GM23338 (cell line): ENCODE measurements around the gene TRIM61.
"Not testable (repeated sequence)": the region's sequence is repeated elsewhere in the genome, so short reads cannot be mapped to it uniquely, and the experiment has no call there.

Experiments used
- CREB1 ChIP-seq: fragments of 250-450 bp; sonication (Bioruptor Pico); IDR thresholded peaks from 2 replicates; pipeline ENCODE4 v1.5.0; 2020; ENCODE audit warnings: low read depth, mild to moderate bottlenecking, moderate library complexity
- CTCF ChIP-seq, 2 experiments: fragments of 200-600 bp in 1 of 2; sonication (generic) in 1 of 2; conservative IDR thresholded peaks; 2 replicates each; pipeline versions ENCODE4 v1.5.1 to v1.6.1; 2016 to 2017; ENCODE audit warnings: antibody characterized with exemption in 2 of 2, low read depth in 2 of 2, mild to moderate bottlenecking in 2 of 2, moderate library complexity in 1 of 2
- EZH2 ChIP-seq: fragments of 200-600 bp; sonication (generic); IDR thresholded peaks from one replicate; pipeline ENCODE4 v1.8.0; 2017; ENCODE audit warnings: antibody characterized with exemption, mild to moderate bottlenecking, low read depth; ENCODE audit not compliant: unreplicated experiment
- EZH2phosphoT487 ChIP-seq: fragments of 200-600 bp; sonication (generic); IDR thresholded peaks from one replicate; pipeline ENCODE4 v1.8.1; 2018; ENCODE audit warnings: antibody characterized with exemption; ENCODE audit not compliant: unreplicated experiment
- JUNB ChIP-seq: IDR thresholded peaks from one replicate; pipeline ENCODE4 v1.6.1; 2016; ENCODE audit warnings: antibody characterized with exemption; ENCODE audit not compliant: unreplicated experiment
- NANOG ChIP-seq: IDR thresholded peaks from 2 replicates; pipeline ENCODE4 v1.6.1; 2016; ENCODE audit warnings: antibody characterized with exemption, borderline replicate concordance
- POLR2AphosphoS5 ChIP-seq: IDR thresholded peaks from 2 replicates; pipeline ENCODE4 v1.6.1; 2016; ENCODE audit warnings: antibody characterized with exemption, low read depth
- REST ChIP-seq: IDR thresholded peaks from one replicate; pipeline ENCODE4 v1.6.1; 2018; ENCODE audit warnings: antibody characterized with exemption; ENCODE audit not compliant: unreplicated experiment
- ZNF114 ChIP-seq: fragments of 250-450 bp; sonication (Bioruptor Pico); IDR thresholded peaks from 2 replicates; pipeline ENCODE4 v1.5.0; 2020; ENCODE audit warnings: mild to moderate bottlenecking, moderate library complexity

- TF ChIP-seq CTCF (conservative IDR thresholded peaks at IDR 0.05; ENCODE audit: low read depth in 2 of 2); EZH2; REST; EZH2phosphoT487; JUNB; POLR2AphosphoS5; CREB1; NANOG; ZNF114 (CRISPR knock-in tag): not testable (repeated sequence)
Measured at GRCh38 chr4:165001957-165002356, 24.5 kb upstream of the TRIM61 start.
